WTC11 (cell line): ENCODE data around the gene SLIT3. TPM values are rescaled to one million over a fixed set of nuclear protein-coding genes. Genes with fewer than 3 reads are reported as not detected.

Experiments
- ATAC-seq: fragments of 200-7000 bp; cut with Tn5 transposase; 2 replicates; pipeline ENCODE4 v1.10.0; 2021; ENCODE audit warnings: mild to moderate bottlenecking, moderate library complexity
- CTCF ChIA-PET: fragments of 300-600 bp; sonication (Branson Sonifier 250); formaldehyde crosslinking; loops from one replicate; lab custom pipeline; 2021; ENCODE audit warnings: antibody characterized with exemption; lab: Charles Lee
- POLR2A ChIA-PET: fragments of 350-600 bp; sonication (Branson Sonifier 250); formaldehyde crosslinking; loops from one replicate; lab custom pipeline; 2021; ENCODE audit warnings: antibody characterized with exemption; lab: Charles Lee
- DNase-seq: peaks from one replicate; pipeline ENCODE4 v3.0.0; 2021; ENCODE audit warnings: low spot score
- H3K27ac Mint-ChIP-seq: 2 replicates; pipeline ENCODE4 v1.8.0; 2021; ENCODE audit warnings: mixed read lengths
- H3K27me3 Mint-ChIP-seq: 2 replicates; pipeline ENCODE4 v1.8.0; 2021; ENCODE audit warnings: low read depth, mild to moderate bottlenecking, moderate library complexity, mixed read lengths
- H3K36me3 Mint-ChIP-seq: 2 replicates; pipeline ENCODE4 v1.8.0; 2021; ENCODE audit warnings: mixed read lengths
- H3K4me1 Mint-ChIP-seq: 2 replicates; pipeline ENCODE4 v1.8.0; 2022; ENCODE audit warnings: mixed read lengths
- H3K4me3 Mint-ChIP-seq: 2 replicates; pipeline ENCODE4 v1.8.0; 2021; ENCODE audit warnings: mild to moderate bottlenecking, moderate library complexity, mixed read lengths
- H3K9me3 Mint-ChIP-seq: 2 replicates; pipeline ENCODE4 v1.8.0; 2021; ENCODE audit warnings: mixed read lengths
- CBFB ChIP-seq: sonication (generic); formaldehyde crosslinking; IDR thresholded peaks from 2 replicates; pipeline ENCODE4 v1.8.1; 2022; ENCODE audit warnings: mild to moderate bottlenecking, low read depth, missing genetic modification reagents
- CTCF ChIP-seq: fragments of 200-600 bp; IDR thresholded peaks from 2 replicates; pipeline ENCODE4 v1.8.0; 2022; ENCODE audit warnings: antibody characterized with exemption
- E2F4 ChIP-seq: sonication (generic); formaldehyde crosslinking; IDR thresholded peaks from 2 replicates; pipeline ENCODE4 v1.8.1; 2022; ENCODE audit warnings: low read depth, mild to moderate bottlenecking, moderate library complexity, missing genetic modification reagents, borderline replicate concordance
- EMX1 ChIP-seq: fragments of 250-450 bp; sonication (Bioruptor Pico); IDR thresholded peaks from 2 replicates; pipeline ENCODE4 v1.8.0; 2021; ENCODE audit warnings: mild to moderate bottlenecking
- ETV6 ChIP-seq: sonication (generic); formaldehyde crosslinking; IDR thresholded peaks from 2 replicates; pipeline ENCODE4 v1.8.1; 2022; ENCODE audit warnings: mild to moderate bottlenecking, missing genetic modification reagents
- FOXK1 ChIP-seq: sonication (generic); formaldehyde crosslinking; IDR thresholded peaks from 2 replicates; pipeline ENCODE4 v1.8.0; 2022; ENCODE audit warnings: mild to moderate bottlenecking, moderate library complexity, missing genetic modification reagents
- FOXP1 ChIP-seq: sonication (generic); formaldehyde crosslinking; IDR thresholded peaks from 2 replicates; pipeline ENCODE4 v1.8.0; 2022; ENCODE audit warnings: missing genetic modification reagents, mild to moderate bottlenecking, moderate library complexity, borderline replicate concordance
- HMGA2 ChIP-seq: fragments of 250-450 bp; sonication (Bioruptor Pico); IDR thresholded peaks from 2 replicates; pipeline ENCODE4 v1.4.0; 2021; ENCODE audit warnings: mild to moderate bottlenecking, moderate library complexity
- MYBL2 ChIP-seq: sonication (generic); formaldehyde crosslinking; IDR thresholded peaks from 2 replicates; pipeline ENCODE4 v1.8.1; 2023; ENCODE audit warnings: mild to moderate bottlenecking, moderate library complexity, missing genetic modification reagents
- NFE2L1 ChIP-seq: sonication (generic); formaldehyde crosslinking; IDR thresholded peaks from 2 replicates; pipeline ENCODE4 v1.8.1; 2023; ENCODE audit warnings: missing genetic modification reagents
- OVOL2 ChIP-seq: fragments of 250-450 bp; sonication (Bioruptor Pico); IDR thresholded peaks from 2 replicates; pipeline ENCODE4 v1.9.0; 2021; ENCODE audit warnings: mild to moderate bottlenecking, borderline replicate concordance
- PREB ChIP-seq: sonication (generic); formaldehyde crosslinking; IDR thresholded peaks from 2 replicates; pipeline ENCODE4 v1.8.1; 2022; ENCODE audit warnings: mild to moderate bottlenecking, missing genetic modification reagents, moderate library complexity, borderline replicate concordance
- SP1 ChIP-seq: sonication (generic); formaldehyde crosslinking; conservative IDR thresholded peaks from 2 replicates; pipeline ENCODE4 v1.8.1; 2022; ENCODE audit warnings: missing genetic modification reagents
- ZBTB21 ChIP-seq: sonication (generic); formaldehyde crosslinking; IDR thresholded peaks from 2 replicates; pipeline ENCODE4 v1.8.1; 2023; ENCODE audit warnings: mild to moderate bottlenecking, missing genetic modification reagents, borderline replicate concordance
- ZMAT4 ChIP-seq: fragments of 250-450 bp; sonication (Bioruptor Pico); IDR thresholded peaks from 2 replicates; pipeline ENCODE4 v1.9.0; 2021; ENCODE audit warnings: mild to moderate bottlenecking
- ZNF263 ChIP-seq: sonication (generic); formaldehyde crosslinking; IDR thresholded peaks from 2 replicates; pipeline ENCODE4 v1.8.1; 2022; ENCODE audit warnings: low read depth, mild to moderate bottlenecking, moderate library complexity, missing genetic modification reagents
- ZNF425 ChIP-seq: fragments of 250-450 bp; sonication (Bioruptor Pico); conservative IDR thresholded peaks from 2 replicates; pipeline ENCODE4 v1.9.0; 2021; ENCODE audit warnings: mild to moderate bottlenecking
- total RNA-seq: library from RNA; stranded (reverse); gene quantifications from 3 replicates; pipeline ENCODE4 v1.2.3, GENCODE V29; 2021
- TF ChIP-seq, protein P1 (sequence below): sonication (generic); formaldehyde crosslinking; conservative IDR thresholded peaks from 2 replicates; pipeline ENCODE4 v1.8.1; 2022; ENCODE audit warnings: mild to moderate bottlenecking, missing genetic modification reagents
- TF ChIP-seq, protein P2 (sequence below): fragments of 250-450 bp; sonication (Bioruptor Pico); IDR thresholded peaks from 2 replicates; pipeline ENCODE4 v1.8.0; 2021; ENCODE audit warnings: mild to moderate bottlenecking
- TF ChIP-seq, protein P3 (sequence below): sonication (generic); formaldehyde crosslinking; IDR thresholded peaks from 2 replicates; pipeline ENCODE4 v1.8.1; 2022; ENCODE audit warnings: missing genetic modification reagents, borderline replicate concordance

Gene SLIT3
- total RNA-seq, 1 experiment from 2014 or later, result 1.9 TPM

DNA sequence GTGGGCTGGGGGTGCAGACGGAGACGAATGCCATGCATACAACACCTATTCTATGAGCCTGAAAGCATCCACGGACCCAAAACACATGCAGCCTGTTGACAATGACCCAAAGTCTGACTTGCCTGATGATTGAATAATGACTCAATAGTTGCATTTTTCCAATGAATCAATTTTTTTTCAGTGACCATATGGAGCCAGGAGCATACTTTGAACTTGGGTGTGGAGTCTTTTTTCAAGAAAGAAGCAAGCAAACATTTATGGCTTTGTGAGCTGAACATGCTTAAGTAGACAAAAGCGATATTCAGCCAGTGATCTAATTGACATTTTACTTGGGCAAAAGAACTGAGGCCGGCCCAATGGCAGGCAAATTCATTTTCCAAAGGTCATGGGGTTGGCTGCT, 437.9 kb downstream of the SLIT3 start (continued):
- TF ChIP-seq PREB (CRISPR knock-in tag) (no peak), FOXP1 (CRISPR knock-in tag) (no peak), CTCF (no peak), CBFB (CRISPR knock-in tag) (no peak), ETV6 (CRISPR knock-in tag) (no peak), ZNF425 (CRISPR knock-in tag) (no peak), HMGA2 (CRISPR knock-in tag) (no peak)
- TF ChIP-seq, protein P1, sequence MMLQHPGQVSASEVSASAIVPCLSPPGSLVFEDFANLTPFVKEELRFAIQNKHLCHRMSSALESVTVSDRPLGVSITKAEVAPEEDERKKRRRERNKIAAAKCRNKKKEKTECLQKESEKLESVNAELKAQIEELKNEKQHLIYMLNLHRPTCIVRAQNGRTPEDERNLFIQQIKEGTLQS (CRISPR knock-in tag), result no peak
- TF ChIP-seq, all 79 proteins: peak for 0

GRCh38 chr5:168860503-168860902, 440.4 kb downstream of the SLIT3 start:
- POLR2A ChIA-PET, result no interaction called here
- Mint-ChIP-seq H3K4me3 (no peak overlapping the region), H3K9me3 (no peaks in the 10 kb centered on the region), H3K27ac (no peak overlapping the region), H3K36me3 (no peaks in the 10 kb centered on the region), H3K4me1 (peaks cover 3% of the 10 kb centered on the region; the same call in 1 of the 2 replicates), H3K27me3 (no peaks in the 10 kb centered on the region)
- no peak for ATAC-seq
- DNase-seq, result no peak
- CTCF ChIA-PET, result no interaction called here
- TF ChIP-seq FOXK1 (CRISPR knock-in tag), result no peak
- no peak for TF ChIP-seq CBFB (CRISPR knock-in tag)
- TF ChIP-seq EMX1 (CRISPR knock-in tag), result no peak
- TF ChIP-seq ZNF263 (CRISPR knock-in tag), result no peak
- no peak for TF ChIP-seq ZBTB21 (CRISPR knock-in tag)
- no peak for TF ChIP-seq CTCF
- TF ChIP-seq E2F4, result no peak
- no peak for TF ChIP-seq ZMAT4 (CRISPR knock-in tag)
- TF ChIP-seq MYBL2 (CRISPR knock-in tag), result no peak
- TF ChIP-seq, protein P2, sequence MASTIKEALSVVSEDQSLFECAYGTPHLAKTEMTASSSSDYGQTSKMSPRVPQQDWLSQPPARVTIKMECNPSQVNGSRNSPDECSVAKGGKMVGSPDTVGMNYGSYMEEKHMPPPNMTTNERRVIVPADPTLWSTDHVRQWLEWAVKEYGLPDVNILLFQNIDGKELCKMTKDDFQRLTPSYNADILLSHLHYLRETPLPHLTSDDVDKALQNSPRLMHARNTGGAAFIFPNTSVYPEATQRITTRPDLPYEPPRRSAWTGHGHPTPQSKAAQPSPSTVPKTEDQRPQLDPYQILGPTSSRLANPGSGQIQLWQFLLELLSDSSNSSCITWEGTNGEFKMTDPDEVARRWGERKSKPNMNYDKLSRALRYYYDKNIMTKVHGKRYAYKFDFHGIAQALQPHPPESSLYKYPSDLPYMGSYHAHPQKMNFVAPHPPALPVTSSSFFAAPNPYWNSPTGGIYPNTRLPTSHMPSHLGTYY (CRISPR knock-in tag), result no peak
- TF ChIP-seq OVOL2 (CRISPR knock-in tag), result no peak
- TF ChIP-seq, protein P3, sequence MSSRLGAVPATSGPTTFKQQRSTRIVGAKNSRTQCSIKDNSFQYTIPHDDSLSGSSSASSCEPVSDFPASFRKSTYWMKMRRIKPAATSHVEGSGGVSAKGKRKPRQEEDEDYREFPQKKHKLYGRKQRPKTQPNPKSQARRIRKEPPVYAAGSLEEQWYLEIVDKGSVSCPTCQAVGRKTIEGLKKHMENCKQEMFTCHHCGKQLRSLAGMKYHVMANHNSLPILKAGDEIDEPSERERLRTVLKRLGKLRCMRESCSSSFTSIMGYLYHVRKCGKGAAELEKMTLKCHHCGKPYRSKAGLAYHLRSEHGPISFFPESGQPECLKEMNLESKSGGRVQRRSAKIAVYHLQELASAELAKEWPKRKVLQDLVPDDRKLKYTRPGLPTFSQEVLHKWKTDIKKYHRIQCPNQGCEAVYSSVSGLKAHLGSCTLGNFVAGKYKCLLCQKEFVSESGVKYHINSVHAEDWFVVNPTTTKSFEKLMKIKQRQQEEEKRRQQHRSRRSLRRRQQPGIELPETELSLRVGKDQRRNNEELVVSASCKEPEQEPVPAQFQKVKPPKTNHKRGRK (CRISPR knock-in tag), result no peak
- TF ChIP-seq ETV6 (CRISPR knock-in tag), result no peak
- TF ChIP-seq SP1 (CRISPR knock-in tag), result no peak
- TF ChIP-seq NFE2L1 (CRISPR knock-in tag), result no peak
